ENCODE results near the gene SCRG1.

DNA sequence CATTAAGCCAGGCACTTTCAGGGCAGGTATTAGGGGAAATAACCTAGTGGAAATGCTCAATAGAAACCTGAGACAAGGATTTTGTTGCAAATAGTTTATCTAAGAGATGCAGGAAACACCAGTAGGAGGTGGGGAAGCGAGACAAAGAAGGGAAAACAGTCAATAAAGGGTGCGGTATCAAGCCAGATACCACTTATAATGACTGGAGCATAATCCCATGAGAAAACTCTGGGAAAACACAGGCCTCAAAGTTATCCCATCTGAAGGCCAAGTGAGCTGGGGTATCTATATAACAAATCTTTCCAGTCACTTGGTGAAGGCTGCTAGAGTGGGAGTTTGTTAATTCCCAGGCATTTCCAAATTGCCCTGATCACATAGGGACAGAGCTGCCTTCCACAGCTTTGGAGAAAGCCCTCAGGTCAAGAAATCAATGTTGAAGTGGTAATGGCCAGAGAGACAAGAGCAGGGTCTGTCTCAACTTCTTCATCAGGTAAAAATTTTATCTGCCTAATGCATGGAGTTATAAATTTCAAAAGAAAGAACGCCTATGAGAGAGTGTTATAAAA, 55.0 kb downstream of the SCRG1 start:
- TF ChIP-seq GATA2 (IDR thresholded peaks at IDR 0.05; ENCODE audit: low read depth, low read length) = no peak
- no peak for TF ChIP-seq GATA3 (IDR thresholded peaks at IDR 0.05; ENCODE audit: low read depth, low read length)
